GM12878 (cell line): ENCODE data around the gene COA4. TPM values are rescaled to one million over a fixed set of nuclear protein-coding genes. Genes with fewer than 3 reads are reported as not detected.

Experiments used
- ATAC-seq: fragments of 200-7000 bp; cut with Tn5 transposase; 3 replicates; pipeline ENCODE4 v1.9.1; 2020; ENCODE audit warnings: mild to moderate bottlenecking, moderate library complexity
- BruUV-seq: library from RNA; stranded (reverse); fragments of 400-500 nt; replicated peaks from 2 replicates; lab custom pipeline; 2021; lab: Mats Ljungman, UMichigan
- CTCF ChIA-PET: fragments of 300-600 bp; sonication (Branson Sonifier 250); formaldehyde crosslinking; extraction: SDS; loops from one replicate; lab custom pipeline; 2021; ENCODE audit warnings: inconsistent platforms; lab: Yijun Ruan, JAX
- POLR2A ChIA-PET: fragments of 350-600 bp; formaldehyde crosslinking; extraction: SDS; loops from one replicate; lab custom pipeline; 2021; ENCODE audit warnings: inconsistent platforms; lab: Charles Lee
- RAD21 ChIA-PET: fragments of 300-600 bp; sonication (Branson Sonifier 250); formaldehyde crosslinking; loops from one replicate; lab custom pipeline; 2023; ENCODE audit warnings: antibody characterized with exemption; ENCODE audit not compliant: unreplicated experiment; lab: Charles Lee
- SMC1A ChIA-PET: fragments of 300-600 bp; sonication (Branson Sonifier 250); formaldehyde crosslinking; loops from one replicate; lab custom pipeline; 2023; ENCODE audit not compliant: unreplicated experiment, uncharacterized antibody; lab: Charles Lee
- DNase-seq: peaks from one replicate; pipeline ENCODE4 v3.0.0-alpha.2; 2011; ENCODE audit warnings: low read depth, low spot score
- FAIRE-seq: peaks from 3 replicates; lab custom pipeline; 2011; peaks lifted over from hg19 to GRCh38; lab: Jason Lieb, UNC
- H2AFZ ChIP-seq: 2 replicates; pipeline ENCODE4 v1.6.0; 2011; ENCODE audit warnings: low read depth, low read length, control low read depth; ENCODE audit not compliant: control insufficient read depth
- H3K27ac ChIP-seq: 2 replicates; pipeline ENCODE4 v1.5.1; 2011; ENCODE audit warnings: control low read depth; ENCODE audit not compliant: control insufficient read depth, insufficient read depth
- H3K27me3 ChIP-seq, 2 experiments: replicated peaks in 1 of 2; 2 replicates each; pipeline versions ENCODE4 v1.6.0 to v1.6.1; 2011; ENCODE audit warnings: low read length in 1 of 2; ENCODE audit not compliant: control insufficient read depth in 2 of 2, insufficient read depth in 2 of 2
- H3K36me3 ChIP-seq, 2 experiments: 2 replicates each; pipeline ENCODE4 v1.5.1; 2011; ENCODE audit warnings: low read length in 1 of 2; ENCODE audit not compliant: control insufficient read depth in 2 of 2, insufficient read depth in 2 of 2
- H3K4me1 ChIP-seq: 2 replicates; pipeline ENCODE4 v1.6.1; 2011; ENCODE audit warnings: mild to moderate bottlenecking, low read length, moderate library complexity, mixed read lengths; ENCODE audit not compliant: control insufficient read depth, insufficient read depth
- H3K4me2 ChIP-seq: 2 replicates; pipeline ENCODE4 v1.6.0; 2011; ENCODE audit warnings: control low read depth; ENCODE audit not compliant: control insufficient read depth, insufficient read depth
- H3K4me3 ChIP-seq: fragments of 200-600 bp; sonication (generic); 2 replicates; pipeline ENCODE4 v1.5.1; 2016
- H3K79me2 ChIP-seq: 2 replicates; pipeline ENCODE4 v1.6.0; 2011; ENCODE audit warnings: low read length; ENCODE audit not compliant: control insufficient read depth, insufficient read depth
- H3K9ac ChIP-seq: 2 replicates; pipeline ENCODE4 v1.8.0; 2011; ENCODE audit warnings: low read length, control low read depth, mixed read lengths; ENCODE audit not compliant: control insufficient read depth, insufficient read depth
- H3K9me3 ChIP-seq: replicated peaks from 3 replicates; pipeline ENCODE4 v1.5.1; 2011; ENCODE audit warnings: mild to moderate bottlenecking, low read length; ENCODE audit not compliant: control insufficient read depth, insufficient read depth
- H4K20me1 ChIP-seq: 2 replicates; pipeline ENCODE4 v1.6.0; 2011; ENCODE audit not compliant: control insufficient read depth, insufficient read depth
- CHD4 ChIP-seq: fragments of 200-600 bp; sonication (generic); IDR thresholded peaks from 2 replicates; pipeline ENCODE4 v1.6.1; 2016; ENCODE audit warnings: mild to moderate bottlenecking
- FOXK2 ChIP-seq: fragments of 450-650 bp; IDR thresholded peaks from 2 replicates; pipeline ENCODE4 v1.6.1; 2017; ENCODE audit warnings: mild to moderate bottlenecking, moderate library complexity
- GATAD2B ChIP-seq: fragments of 450-650 bp; conservative IDR thresholded peaks from 2 replicates; pipeline ENCODE4 v1.6.1; 2017; ENCODE audit warnings: low read depth, mild to moderate bottlenecking, moderate library complexity
- HDAC2 ChIP-seq: fragments of 200-600 bp; sonication (generic); IDR thresholded peaks from 2 replicates; pipeline ENCODE4 v1.6.1; 2017
- IRF4 ChIP-seq: IDR thresholded peaks from 2 replicates; pipeline ENCODE4 v1.6.1; 2011; ENCODE audit warnings: low read depth, low read length
- LARP7 ChIP-seq: fragments of 450-650 bp; IDR thresholded peaks from 2 replicates; pipeline ENCODE4 v1.6.1; 2017; ENCODE audit warnings: mild to moderate bottlenecking
- POLR2A ChIP-seq: IDR thresholded peaks from 2 replicates; pipeline ENCODE4 v1.6.1; 2011; ENCODE audit warnings: low read depth, mild to moderate bottlenecking, low read length
- RB1 ChIP-seq: fragments of 450-650 bp; formaldehyde crosslinking; IDR thresholded peaks from 2 replicates; pipeline ENCODE4 v1.6.1; 2017; ENCODE audit warnings: mild to moderate bottlenecking, borderline replicate concordance
- RBBP5 ChIP-seq: fragments of 200-600 bp; sonication (generic); conservative IDR thresholded peaks from 2 replicates; pipeline ENCODE4 v1.6.1; 2016
- RUNX3 ChIP-seq: IDR thresholded peaks from 2 replicates; pipeline ENCODE4 v1.6.1; 2012; ENCODE audit warnings: low read length, inconsistent platforms
- SIN3A ChIP-seq: IDR thresholded peaks from 2 replicates; pipeline ENCODE4 v1.6.1; 2012; ENCODE audit warnings: low read depth, low read length, improper control_type of control experiment
- SREBF2 ChIP-seq: IDR thresholded peaks from 2 replicates; pipeline ENCODE4 v1.6.1; 2012; ENCODE audit warnings: mild to moderate bottlenecking, low read length
- STAT3 ChIP-seq: IDR thresholded peaks from 2 replicates; pipeline ENCODE4 v1.6.1; 2011; ENCODE audit warnings: low read depth, low read length, improper control_type of control experiment
- TCF7 ChIP-seq: IDR thresholded peaks from 2 replicates; pipeline ENCODE4 v1.6.1; 2014; ENCODE audit warnings: antibody characterized with exemption, borderline replicate concordance
- WGBS: methylation state at CpG from one replicate; pipeline ENCODE4 v1.1.6; 2016; ENCODE audit warnings: low lambda C conversion rate; ENCODE audit not compliant: insufficient replicate concordance, insufficient coverage; ENCODE audit errors: missing lambda C conversion rate; 5-methylcytosine and 5-hydroxymethylcytosine counted together
- in situ Hi-C: fragments of 300-500 bp; cut with MboI; formaldehyde crosslinking; loops from 9 replicates; pipeline ENCODE4 v1.14.3; 2018; ENCODE audit warnings: mixed read lengths
- intact Hi-C: fragments of 100-400 bp; cut with micrococcal nuclease; formaldehyde crosslinking; loops from one replicate; pipeline ENCODE4 v1.14.2; 2022; ENCODE audit not compliant: unreplicated experiment
- polyA plus RNA-seq, 11 experiments: library from polyadenylated mRNA; depleted of rRNA in 4 of 11; unstranded in 6 of 11; stranded (reverse) in 5 of 11; fragments of >200 nt; fragmentation: Nextera tagmentation in 4 of 11; fragmentation: Illumina TruSeq in 1 of 11; extraction: Ambion mirVana in 4 of 11; extraction: Trizol in 1 of 11; gene quantifications; 1 replicate in 1 of 11; 2 replicates in 10 of 11; pipeline versions ENCODE4 v1.2.1 to v1.2.3, GENCODE V29; 2011 to 2016; ENCODE audit warnings: inconsistent platforms in 2 of 11, missing spikeins in 2 of 11, low read depth in 1 of 11
- total RNA-seq, 4 experiments: library from RNA; depleted of rRNA in 3 of 4; stranded (reverse); fragments of >200 nt in 3 of 4; fragmentation: Illumina TruSeq in 1 of 4; extraction: Trizol in 1 of 4; gene quantifications; 2 replicates each; pipeline versions ENCODE4 v1.2.1 to v1.2.3, GENCODE V29; 2013 to 2021
- TF ChIP-seq, protein P1 (sequence below): fragments of 450-650 bp; IDR thresholded peaks from 2 replicates; pipeline ENCODE4 v1.6.1; 2017; ENCODE audit warnings: mild to moderate bottlenecking, moderate library complexity

COA4 gene
- total and polyA plus RNA-seq, 10 of the 15 experiments (the other 5 are each of a cell fraction or from before 2014, with no cell fraction given) = 84.8 to 180 (median 104) TPM

GRCh38 chr11:73862986-73863385 lies 13.7 kb downstream of the COA4 start:
- TF ChIP-seq TCF7 = no peak
- no peak for TF ChIP-seq SIN3A
- no peak for TF ChIP-seq RBBP5
- no peak for TF ChIP-seq STAT3
- no peak overlapping the region for H3K4me2 ChIP-seq
- no peak overlapping the region for H3K27ac ChIP-seq
- WGBS = 84% methylated on average over 4 of the region's 4 CpGs
- DNase-seq (no peak), FAIRE-seq (no peak), ATAC-seq (no peak)
- intact Hi-C loops (no loop called here), in situ Hi-C loops (no loop called here)
- ChIA-PET POLR2A (no interaction called here), CTCF (no interaction called here), SMC1A (interaction anchor here (0.8 to 1.5 kb wide), 2 partner anchors 8 to 37 kb away, joined by 3 to 4 read pairs; no protein-coding TSS in a partner anchor), RAD21 (no interaction called here)
- H3K79me2 ChIP-seq = no peaks in the 10 kb centered on the region
- no peak overlapping the region for H2AFZ ChIP-seq
- H3K9ac ChIP-seq = no peak overlapping the region
- H3K27me3 ChIP-seq = no peaks in the 10 kb centered on the region
- H3K4me3 ChIP-seq = no peak overlapping the region
- no peaks in the 10 kb centered on the region for H3K9me3 ChIP-seq
- no TSS peak for BruUV-seq
- no peaks in the 10 kb centered on the region for H3K4me1 ChIP-seq
- H4K20me1 ChIP-seq = no peaks in the 10 kb centered on the region
- no peaks in the 10 kb centered on the region; a peak in 2 of 4 replicates for H3K36me3 ChIP-seq

GRCh38 chr11:73860202-73860601 lies 16.4 kb downstream of the COA4 start:
- Histone ChIP-seq H4K20me1 (no peaks in the 10 kb centered on the region), H3K4me3 (no peak overlapping the region), H3K27me3 (no peaks in the 10 kb centered on the region), H3K9ac (no peak overlapping the region), H3K9me3 (no peaks in the 10 kb centered on the region), H3K4me1 (no peaks in the 10 kb centered on the region), H3K4me2 (no peak overlapping the region), H3K79me2 (no peaks in the 10 kb centered on the region), H2AFZ (no peak overlapping the region), H3K36me3 (no peaks in the 10 kb centered on the region; a peak in 2 of 4 replicates), H3K27ac (no peak overlapping the region)
- ChIA-PET SMC1A (no interaction called here), RAD21 (no interaction called here), CTCF (no interaction called here), POLR2A (no interaction called here)
- no peak for FAIRE-seq
- intact Hi-C loops (no loop called here), in situ Hi-C loops (no loop called here)
- WGBS = 78% methylated on average over 2 of the region's 2 CpGs
- ATAC-seq = no peak
- BruUV-seq = no TSS peak
- DNase-seq = no peak
- TF ChIP-seq GATAD2B (no peak), POLR2A (no peak), FOXK2 (no peak), LARP7 (no peak), RB1 (no peak), CHD4 (no peak), IRF4 (no peak), SREBF2 (no peak), RUNX3 (no peak), HDAC2 (no peak)
- TF ChIP-seq, protein P1, sequence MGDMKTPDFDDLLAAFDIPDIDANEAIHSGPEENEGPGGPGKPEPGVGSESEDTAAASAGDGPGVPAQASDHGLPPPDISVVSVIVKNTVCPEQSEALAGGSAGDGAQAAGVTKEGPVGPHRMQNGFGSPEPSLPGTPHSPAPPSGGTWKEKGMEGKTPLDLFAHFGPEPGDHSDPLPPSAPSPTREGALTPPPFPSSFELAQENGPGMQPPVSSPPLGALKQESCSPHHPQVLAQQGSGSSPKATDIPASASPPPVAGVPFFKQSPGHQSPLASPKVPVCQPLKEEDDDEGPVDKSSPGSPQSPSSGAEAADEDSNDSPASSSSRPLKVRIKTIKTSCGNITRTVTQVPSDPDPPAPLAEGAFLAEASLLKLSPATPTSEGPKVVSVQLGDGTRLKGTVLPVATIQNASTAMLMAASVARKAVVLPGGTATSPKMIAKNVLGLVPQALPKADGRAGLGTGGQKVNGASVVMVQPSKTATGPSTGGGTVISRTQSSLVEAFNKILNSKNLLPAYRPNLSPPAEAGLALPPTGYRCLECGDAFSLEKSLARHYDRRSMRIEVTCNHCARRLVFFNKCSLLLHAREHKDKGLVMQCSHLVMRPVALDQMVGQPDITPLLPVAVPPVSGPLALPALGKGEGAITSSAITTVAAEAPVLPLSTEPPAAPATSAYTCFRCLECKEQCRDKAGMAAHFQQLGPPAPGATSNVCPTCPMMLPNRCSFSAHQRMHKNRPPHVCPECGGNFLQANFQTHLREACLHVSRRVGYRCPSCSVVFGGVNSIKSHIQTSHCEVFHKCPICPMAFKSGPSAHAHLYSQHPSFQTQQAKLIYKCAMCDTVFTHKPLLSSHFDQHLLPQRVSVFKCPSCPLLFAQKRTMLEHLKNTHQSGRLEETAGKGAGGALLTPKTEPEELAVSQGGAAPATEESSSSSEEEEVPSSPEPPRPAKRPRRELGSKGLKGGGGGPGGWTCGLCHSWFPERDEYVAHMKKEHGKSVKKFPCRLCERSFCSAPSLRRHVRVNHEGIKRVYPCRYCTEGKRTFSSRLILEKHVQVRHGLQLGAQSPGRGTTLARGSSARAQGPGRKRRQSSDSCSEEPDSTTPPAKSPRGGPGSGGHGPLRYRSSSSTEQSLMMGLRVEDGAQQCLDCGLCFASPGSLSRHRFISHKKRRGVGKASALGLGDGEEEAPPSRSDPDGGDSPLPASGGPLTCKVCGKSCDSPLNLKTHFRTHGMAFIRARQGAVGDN = no peak
